CD4-positive, alpha-beta T cell treated with Interleukin-10 for 1 hour (primary cell): ENCODE data around the gene FAM177B.
"Not testable (repeated sequence)": the region's sequence is repeated elsewhere in the genome, so short reads cannot be mapped to it uniquely, and the experiment has no call there.

Source experiments
- DNase-seq: peaks from one replicate; pipeline ENCODE4 v3.0.0-alpha.2; 2020

FAM177B gene

GRCh38 chr1:222741630-222742457 is 4.8 kb downstream of the FAM177B start:
- not testable (repeated sequence) for DNase-seq

GRCh38 chr1:222749927-222750326 is 12.9 kb downstream of the FAM177B start:
- DNase-seq = no peak

- no peak for DNase-seq
Observed at GRCh38 chr1:222750651-222751050, 13.6 kb downstream of the FAM177B start.

- no peak for DNase-seq
Observed at GRCh38 chr1:222751255-222751654, 14.3 kb downstream of the FAM177B start.

- DNase-seq = no peak
Observed at GRCh38 chr1:222754366-222755139, 17.6 kb downstream of the FAM177B start.

GRCh38 chr1:222757646-222758268 is 20.8 kb downstream of the FAM177B start:
- DNase-seq = no peak

GRCh38 chr1:222759451-222760035 is 22.5 kb downstream of the FAM177B start:
- no peak for DNase-seq

GRCh38 chr1:222761083-222761482 is 24.1 kb downstream of the FAM177B start:
- DNase-seq = no peak

GRCh38 chr1:222762178-222762577 is 25.2 kb downstream of the FAM177B start:
- DNase-seq = not testable (repeated sequence)

- no peak for DNase-seq
Observed at GRCh38 chr1:222767152-222767571, 30.2 kb downstream of the FAM177B start.

- DNase-seq = no peak
Observed at GRCh38 chr1:222768592-222768991, 31.6 kb downstream of the FAM177B start.

- no peak for DNase-seq
Observed at GRCh38 chr1:222769181-222769580, 32.2 kb downstream of the FAM177B start.

GRCh38 chr1:222769971-222770620 is 33.1 kb downstream of the FAM177B start:
- no peak for DNase-seq

- peak; percentile 4 for DNase-seq
Observed at GRCh38 chr1:222772996-222773379, 36.0 kb downstream of the FAM177B start.

- DNase-seq = no peak
Observed at GRCh38 chr1:222777463-222777862, 40.5 kb downstream of the FAM177B start.

- no peak for DNase-seq
Observed at GRCh38 chr1:222777977-222778376, 41.0 kb downstream of the FAM177B start.

- no peak for DNase-seq
Observed at GRCh38 chr1:222781251-222781650, 44.2 kb downstream of the FAM177B start.

GRCh38 chr1:222783051-222783450 is 46.0 kb downstream of the FAM177B start:
- DNase-seq = no peak

GRCh38 chr1:222784371-222784770 is 47.4 kb downstream of the FAM177B start:
- no peak for DNase-seq

GRCh38 chr1:222784916-222785315 is 47.9 kb downstream of the FAM177B start:
- no peak for DNase-seq

GRCh38 chr1:222785529-222785928 is 48.5 kb downstream of the FAM177B start:
- no peak for DNase-seq

- no peak for DNase-seq
Observed at GRCh38 chr1:222786121-222786520, 49.1 kb downstream of the FAM177B start.

GRCh38 chr1:222787729-222788128 is 50.7 kb downstream of the FAM177B start:
- DNase-seq = no peak
